Measurements from ENCODE around the gene RHOC. TPM values are rescaled to one million over a fixed set of nuclear protein-coding genes. Genes with fewer than 3 reads are reported as not detected.

The RHOC gene
- total RNA-seq, 1 experiment from 2014 or later = 128 TPM

GRCh38 chr1:112713466-112714312 lies 6.8 kb upstream of the RHOC start:
- no peak for TF ChIP-seq CTCF (IDR thresholded peaks at IDR 0.05; ENCODE audit: insufficient read depth in 1 of 2, low read depth in 1 of 2, low read length in 1 of 2, severe bottlenecking in 1 of 2, unreplicated experiment in 1 of 2)
- Histone ChIP-seq H3K9me3 (no peaks in the 10 kb centered on the region), H3K4me3 (ENCODE audit: low read depth, low read length) (peak overlapping the region; percentile 50), H3K27me3 (replicated peaks; ENCODE audit: control insufficient read depth, insufficient read depth, low read length) (no peaks in the 10 kb centered on the region), H3K4me1 (peaks cover 8% of the 10 kb centered on the region; the same call in 1 of the 2 replicates), H3K36me3 (ENCODE audit: control insufficient read depth, insufficient read depth, low read length) (no peaks in the 10 kb centered on the region)
- CTCF ChIA-PET = no interaction called here
- Mint-ChIP-seq H3K4me1 (ENCODE audit: low read depth, unreplicated experiment) (peaks cover 9% of the 10 kb centered on the region), H3K9me3 (ENCODE audit: unreplicated experiment) (no peaks in the 10 kb centered on the region), H3K27ac (ENCODE audit: unreplicated experiment) (no peak overlapping the region), H3K4me3 (ENCODE audit: unreplicated experiment) (peak overlapping the region; percentile 87), H3K36me3 (ENCODE audit: insufficient read depth, unreplicated experiment) (no peaks in the 10 kb centered on the region), H3K27me3 (ENCODE audit: insufficient read depth, unreplicated experiment) (no peaks in the 10 kb centered on the region)
- intact Hi-C loops (cut with micrococcal nuclease; ENCODE audit: unreplicated experiment) = no loop called here
- POLR2A ChIA-PET = no interaction called here
- no peak for DNase-seq
- no TSS peak for BruUV-seq (replicated peaks)

DNA sequence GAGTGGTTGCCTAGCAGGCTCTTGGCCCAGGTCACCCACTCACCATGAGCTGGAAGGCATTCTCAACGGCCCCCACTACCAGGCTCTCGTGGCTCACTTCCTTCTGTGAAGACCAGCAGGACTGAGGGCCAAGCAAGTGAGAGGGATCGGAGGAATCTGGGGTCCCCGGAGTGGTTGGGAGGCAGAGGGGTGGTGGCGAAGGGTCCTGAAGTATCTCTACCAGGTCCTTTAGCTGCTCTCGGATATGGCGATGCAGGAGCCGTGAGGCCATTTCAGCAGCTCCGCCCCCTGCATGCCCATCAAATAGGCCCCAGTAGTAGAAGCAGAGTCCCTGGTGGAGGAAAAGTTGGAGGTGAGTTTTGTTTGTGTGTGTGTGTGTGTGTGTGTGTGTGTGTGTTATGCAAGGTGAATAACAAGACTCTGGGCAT lies 5.8 kb upstream of the RHOC start:
- Mint-ChIP-seq H3K36me3 (ENCODE audit: insufficient read depth, unreplicated experiment) (peaks cover 2% of the 10 kb centered on the region), H3K4me3 (ENCODE audit: unreplicated experiment) (no peak overlapping the region), H3K4me1 (ENCODE audit: low read depth, unreplicated experiment) (peaks cover 11% of the 10 kb centered on the region), H3K9me3 (ENCODE audit: unreplicated experiment) (no peaks in the 10 kb centered on the region), H3K27ac (ENCODE audit: unreplicated experiment) (no peak overlapping the region), H3K27me3 (ENCODE audit: insufficient read depth, unreplicated experiment) (no peaks in the 10 kb centered on the region)
- ChIA-PET POLR2A (no interaction called here), CTCF (no interaction called here)
- peaks cover 14% of the 10 kb centered on the region for H3K4me1 ChIP-seq
- H3K9me3 ChIP-seq = no peaks in the 10 kb centered on the region
- TF ChIP-seq CTCF (IDR thresholded peaks at IDR 0.05; ENCODE audit: insufficient read depth in 1 of 2, low read depth in 1 of 2, low read length in 1 of 2, severe bottlenecking in 1 of 2, unreplicated experiment in 1 of 2) = no peak
- no peaks in the 10 kb centered on the region for H3K27me3 ChIP-seq (replicated peaks; ENCODE audit: control insufficient read depth, insufficient read depth, low read length)
- intact Hi-C loops (cut with micrococcal nuclease; ENCODE audit: unreplicated experiment) = no loop called here
- no peak overlapping the region for H3K4me3 ChIP-seq (ENCODE audit: low read depth, low read length)
- DNase-seq = no peak
- no TSS peak for BruUV-seq (replicated peaks)
- no peaks in the 10 kb centered on the region for H3K36me3 ChIP-seq (ENCODE audit: control insufficient read depth, insufficient read depth, low read length)

DNA sequence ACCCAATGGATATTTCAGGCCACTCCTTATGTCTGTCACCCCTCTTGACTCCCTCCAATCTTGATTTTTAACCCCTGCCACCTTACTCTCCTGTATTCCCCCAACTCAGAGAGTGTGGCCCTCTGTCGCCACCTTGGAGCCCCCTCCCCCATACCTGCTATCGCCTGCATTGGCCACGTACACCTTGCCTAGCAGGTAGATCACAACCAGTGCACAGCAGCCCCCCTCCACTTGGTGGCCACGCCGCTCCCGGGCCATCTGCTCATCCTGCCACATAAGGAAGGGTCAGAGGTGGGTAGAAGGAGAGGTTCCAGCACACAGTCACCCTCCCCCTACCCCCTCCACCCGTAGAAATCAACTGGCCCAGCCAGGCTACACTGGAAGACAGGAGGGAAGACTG lies 5.3 kb upstream of the RHOC start:
- intact Hi-C loops (cut with micrococcal nuclease; ENCODE audit: unreplicated experiment) = no loop called here
- CTCF ChIA-PET = no interaction called here

More for the DNA sequence above, 5.3 kb upstream of the RHOC start:
- Histone ChIP-seq H3K9me3 (no peaks in the 10 kb centered on the region), H3K4me3 (ENCODE audit: low read depth, low read length) (no peak overlapping the region), H3K4me1 (peaks cover 16% of the 10 kb centered on the region), H3K36me3 (ENCODE audit: control insufficient read depth, insufficient read depth, low read length) (no peaks in the 10 kb centered on the region), H3K27me3 (replicated peaks; ENCODE audit: control insufficient read depth, insufficient read depth, low read length) (no peaks in the 10 kb centered on the region)
- no TSS peak for BruUV-seq (replicated peaks)
- POLR2A ChIA-PET = no interaction called here
- no peak for DNase-seq
- H3K4me3 Mint-ChIP-seq (ENCODE audit: unreplicated experiment) = no peak overlapping the region
- peaks cover 15% of the 10 kb centered on the region for H3K4me1 Mint-ChIP-seq (ENCODE audit: low read depth, unreplicated experiment)
- no peaks in the 10 kb centered on the region for H3K9me3 Mint-ChIP-seq (ENCODE audit: unreplicated experiment)
- H3K27me3 Mint-ChIP-seq (ENCODE audit: insufficient read depth, unreplicated experiment) = no peaks in the 10 kb centered on the region
- peaks cover 7% of the 10 kb centered on the region for H3K36me3 Mint-ChIP-seq (ENCODE audit: insufficient read depth, unreplicated experiment)
- TF ChIP-seq CTCF (IDR thresholded peaks at IDR 0.05; ENCODE audit: insufficient read depth in 1 of 2, low read depth in 1 of 2, low read length in 1 of 2, severe bottlenecking in 1 of 2, unreplicated experiment in 1 of 2) = no peak
- no peak overlapping the region for H3K27ac Mint-ChIP-seq (ENCODE audit: unreplicated experiment)
